Activated B cell treated with CpG ODN at 0.5 μM for 24 hours (primary cell): Measurements from ENCODE around the gene NGEF. TPM values are rescaled to one million over a fixed set of nuclear protein-coding genes. Genes with fewer than 3 reads are reported as not detected.

ENCODE experiments used
- ATAC-seq: fragments of 200-7000 bp; cut with Tn5 transposase; one replicate; pipeline ENCODE4 v1.10.0; 2021; ENCODE audit warnings: low read depth, mild to moderate bottlenecking, moderate library complexity
- CTCF ChIA-PET: fragments of 350-600 bp; sonication (Branson Sonifier 250); formaldehyde crosslinking; loops from one replicate; lab custom pipeline; 2021; ENCODE audit warnings: antibody characterized with exemption; lab: Charles Lee
- POLR2A ChIA-PET: fragments of 350-600 bp; sonication (Branson Sonifier 250); formaldehyde crosslinking; loops from one replicate; lab custom pipeline; 2021; ENCODE audit warnings: antibody characterized with exemption; lab: Charles Lee
- DNase-seq: peaks from one replicate; pipeline ENCODE4 v3.0.0; 2022
- H3K27ac Mint-ChIP-seq: one replicate; pipeline ENCODE4 v1.8.0; 2020; ENCODE audit warnings: mixed read lengths
- H3K27me3 Mint-ChIP-seq: one replicate; pipeline ENCODE4 v1.8.0; 2021; ENCODE audit warnings: mixed read lengths
- H3K36me3 Mint-ChIP-seq: one replicate; pipeline ENCODE4 v1.8.0; 2021; ENCODE audit warnings: low read depth, mixed read lengths
- H3K4me1 Mint-ChIP-seq: one replicate; pipeline ENCODE4 v1.8.0; 2021; ENCODE audit warnings: mixed read lengths
- H3K4me3 Mint-ChIP-seq: one replicate; pipeline ENCODE4 v1.8.0; 2020; ENCODE audit warnings: mild to moderate bottlenecking, mixed read lengths
- H3K9me3 Mint-ChIP-seq: one replicate; pipeline ENCODE4 v1.8.0; 2020; ENCODE audit warnings: mixed read lengths
- intact Hi-C: fragments of 100-400 bp; cut with micrococcal nuclease; formaldehyde crosslinking; loops from one replicate; pipeline ENCODE4 v1.15.1; 2024
- total RNA-seq: library from RNA; stranded (reverse); gene quantifications from 2 replicates; pipeline ENCODE4 v1.2.3, GENCODE V29; 2022
- TF ChIP-seq, protein P1 (sequence below): fragments of 200-600 bp; IDR thresholded peaks from one replicate; pipeline ENCODE4 v1.8.0; 2022; ENCODE audit warnings: antibody characterized with exemption, mild to moderate bottlenecking

Gene NGEF
- total RNA-seq, 1 donor from 2014 or later: not detected

DNA sequence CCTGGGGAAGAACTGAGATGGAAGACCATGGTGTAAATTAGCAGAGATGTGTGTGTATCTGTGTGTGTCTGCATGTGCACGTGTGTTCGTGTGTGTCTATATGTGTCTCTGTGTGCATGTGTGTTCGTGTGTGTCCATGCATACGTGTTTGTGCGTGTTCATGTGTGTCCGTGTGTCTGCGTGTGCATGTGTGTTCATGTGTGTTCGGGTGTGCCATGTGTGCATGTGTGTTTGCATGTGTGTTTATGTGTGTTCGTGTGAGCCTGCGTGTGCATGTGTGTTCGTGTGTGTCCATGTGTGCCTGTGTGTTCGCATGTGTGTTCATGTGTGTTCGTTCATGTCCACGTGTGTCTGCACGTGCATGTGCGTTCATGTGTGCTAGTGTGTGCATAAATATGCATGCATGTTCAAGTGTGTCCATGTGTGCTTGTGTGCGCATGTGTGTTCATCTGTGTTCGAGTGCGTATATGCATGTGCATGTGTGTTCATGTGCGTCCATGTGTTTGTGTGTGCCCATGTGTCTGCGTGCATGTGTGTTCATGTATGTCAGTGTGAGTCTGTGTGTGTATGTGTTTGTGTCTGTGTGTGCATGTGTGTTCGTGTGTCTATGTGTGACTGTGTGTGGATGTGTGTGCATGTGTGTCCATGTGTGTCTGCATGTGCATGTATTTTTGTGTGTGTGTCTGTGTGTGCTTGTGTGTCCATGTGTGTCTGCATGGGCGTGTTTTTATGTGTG, 22.5 kb upstream of the NGEF start:
- ChIA-PET POLR2A (no interaction called here), CTCF (no interaction called here)
- no peak for ATAC-seq
- Mint-ChIP-seq H3K27me3 (no peaks in the 10 kb centered on the region), H3K27ac (no peak overlapping the region), H3K4me3 (no peak overlapping the region), H3K4me1 (no peaks in the 10 kb centered on the region), H3K36me3 (no peaks in the 10 kb centered on the region), H3K9me3 (no peaks in the 10 kb centered on the region)
- no peak for DNase-seq
- TF ChIP-seq, protein P1, sequence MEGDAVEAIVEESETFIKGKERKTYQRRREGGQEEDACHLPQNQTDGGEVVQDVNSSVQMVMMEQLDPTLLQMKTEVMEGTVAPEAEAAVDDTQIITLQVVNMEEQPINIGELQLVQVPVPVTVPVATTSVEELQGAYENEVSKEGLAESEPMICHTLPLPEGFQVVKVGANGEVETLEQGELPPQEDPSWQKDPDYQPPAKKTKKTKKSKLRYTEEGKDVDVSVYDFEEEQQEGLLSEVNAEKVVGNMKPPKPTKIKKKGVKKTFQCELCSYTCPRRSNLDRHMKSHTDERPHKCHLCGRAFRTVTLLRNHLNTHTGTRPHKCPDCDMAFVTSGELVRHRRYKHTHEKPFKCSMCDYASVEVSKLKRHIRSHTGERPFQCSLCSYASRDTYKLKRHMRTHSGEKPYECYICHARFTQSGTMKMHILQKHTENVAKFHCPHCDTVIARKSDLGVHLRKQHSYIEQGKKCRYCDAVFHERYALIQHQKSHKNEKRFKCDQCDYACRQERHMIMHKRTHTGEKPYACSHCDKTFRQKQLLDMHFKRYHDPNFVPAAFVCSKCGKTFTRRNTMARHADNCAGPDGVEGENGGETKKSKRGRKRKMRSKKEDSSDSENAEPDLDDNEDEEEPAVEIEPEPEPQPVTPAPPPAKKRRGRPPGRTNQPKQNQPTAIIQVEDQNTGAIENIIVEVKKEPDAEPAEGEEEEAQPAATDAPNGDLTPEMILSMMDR: no peak
- intact Hi-C loops: no loop called here

GRCh38 chr2:233034091-233034882, 21.2 kb upstream of the NGEF start:
- no peaks in the 10 kb centered on the region for H3K4me1 Mint-ChIP-seq
- no peaks in the 10 kb centered on the region for H3K27me3 Mint-ChIP-seq
- TF ChIP-seq, protein P1: no peak
- POLR2A ChIA-PET: no interaction called here
- H3K9me3 Mint-ChIP-seq: no peaks in the 10 kb centered on the region
- no peak for ATAC-seq
- H3K36me3 Mint-ChIP-seq: no peaks in the 10 kb centered on the region
- no peak overlapping the region for H3K4me3 Mint-ChIP-seq
- DNase-seq: no peak
- intact Hi-C loops: no loop called here
- CTCF ChIA-PET: no interaction called here
- H3K27ac Mint-ChIP-seq: no peak overlapping the region

- no peak overlapping the region for H3K4me3 Mint-ChIP-seq
- no peak overlapping the region for H3K27ac Mint-ChIP-seq
- ChIA-PET CTCF (no interaction called here), POLR2A (no interaction called here)
- no peaks in the 10 kb centered on the region for H3K36me3 Mint-ChIP-seq
- H3K27me3 Mint-ChIP-seq: no peaks in the 10 kb centered on the region
- ATAC-seq: no peak
- no peaks in the 10 kb centered on the region for H3K4me1 Mint-ChIP-seq
- no peak for DNase-seq
- TF ChIP-seq, protein P1: no peak
- intact Hi-C loops: no loop called here
- H3K9me3 Mint-ChIP-seq: no peaks in the 10 kb centered on the region
Measured at GRCh38 chr2:233033672-233034071, 20.6 kb upstream of the NGEF start.

- no peaks in the 10 kb centered on the region for H3K27me3 Mint-ChIP-seq
- no peaks in the 10 kb centered on the region for H3K4me1 Mint-ChIP-seq
- CTCF ChIA-PET: no interaction called here
- TF ChIP-seq, protein P1: no peak
- no peak within 1 kb of the TSS for H3K4me3 Mint-ChIP-seq
- H3K27ac Mint-ChIP-seq: no peak within 1 kb of the TSS
- intact Hi-C loops: no loop called here
- DNase-seq (no peak), ATAC-seq (no peak)
- no peaks in the 10 kb centered on the region for H3K9me3 Mint-ChIP-seq
- POLR2A ChIA-PET: no interaction called here
- no peaks in the 10 kb centered on the region for H3K36me3 Mint-ChIP-seq
Measured at GRCh38 chr2:233032551-233033320, 19.7 kb upstream of the NGEF start, which contains the start of gene NEU2. Gene NEU2 (plus strand): TSS chr2:233032672. CDS start chr2:233032672, 0 bp downstream.
